NCI-H2227 treated with DMSO at 0.1 percent for 48 hours (cell line): Measurements from ENCODE around the gene HELLS.
"Not testable (repeated sequence)": the region's sequence is repeated elsewhere in the genome, so short reads cannot be mapped to it uniquely, and the experiment has no call there.

Experiments used
- DNase-seq: peaks from one replicate; lab custom pipeline; 2025; lab: John Stamatoyannopoulos, UW

The HELLS gene

GRCh38 chr10:94545391-94546048, at the start of gene HELLS:
Gene HELLS (plus strand): TSS chr10:94545788. CDS start chr10:94545922, 134 bp downstream.
- DNase-seq, result peak; percentile 78

GRCh38 chr10:94496010-94496409, 49.6 kb upstream of the HELLS start:
- no peak for DNase-seq

- DNase-seq, result no peak
These were observed 48.9 kb upstream of the HELLS start for GRCh38 chr10:94496646-94497045.

GRCh38 chr10:94500063-94500462, 45.5 kb upstream of the HELLS start:
- DNase-seq, result no peak

DNA sequence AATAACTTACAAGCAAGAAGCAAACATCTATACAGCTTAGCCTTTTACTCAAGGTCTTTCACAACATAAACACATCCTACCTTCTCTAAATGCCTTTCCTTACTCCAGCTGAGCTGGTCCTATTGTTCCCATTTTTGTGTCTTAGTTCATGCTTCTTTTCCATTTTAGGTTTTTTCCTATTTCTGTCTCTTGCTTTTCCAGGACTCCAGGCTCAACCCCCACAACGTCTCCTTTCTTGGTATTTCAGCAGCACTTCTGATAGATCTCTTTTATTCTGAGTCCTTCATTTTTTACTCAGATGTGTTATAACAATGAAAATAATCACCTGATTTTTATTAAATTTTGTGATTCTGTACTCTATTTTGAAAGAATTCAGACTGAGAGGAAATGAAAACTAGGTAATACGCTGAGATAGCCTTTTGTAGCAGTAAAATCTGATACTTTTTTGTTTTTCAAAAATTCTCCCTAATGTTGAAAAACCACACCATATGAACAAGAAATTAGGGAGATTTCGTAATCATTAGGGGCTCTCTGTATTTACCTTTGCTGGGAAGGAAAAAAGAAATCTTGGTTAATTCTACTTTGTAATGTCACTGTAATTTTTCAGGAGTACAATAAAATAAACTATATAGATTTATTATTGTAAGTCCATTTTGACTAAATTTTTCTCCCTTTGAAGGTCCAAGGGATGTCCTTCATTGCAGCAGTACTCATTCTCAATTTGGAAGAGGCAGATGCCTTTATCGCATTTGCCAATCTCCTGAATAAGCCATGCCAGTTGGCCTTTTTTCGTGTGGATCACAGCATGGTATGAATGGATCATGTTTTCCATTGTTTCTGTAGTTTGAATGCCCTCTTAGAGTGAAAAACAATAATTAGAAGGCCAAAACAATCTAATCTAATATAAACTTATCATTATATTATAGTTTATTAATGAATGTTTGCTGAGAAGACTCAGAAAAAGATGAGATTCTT, 24.0 kb upstream of the HELLS start:
- no peak for DNase-seq

- DNase-seq, result no peak
These were observed 21.4 kb upstream of the HELLS start for GRCh38 chr10:94524146-94524545.

GRCh38 chr10:94524711-94525110, 20.9 kb upstream of the HELLS start:
- DNase-seq, result no peak

DNA sequence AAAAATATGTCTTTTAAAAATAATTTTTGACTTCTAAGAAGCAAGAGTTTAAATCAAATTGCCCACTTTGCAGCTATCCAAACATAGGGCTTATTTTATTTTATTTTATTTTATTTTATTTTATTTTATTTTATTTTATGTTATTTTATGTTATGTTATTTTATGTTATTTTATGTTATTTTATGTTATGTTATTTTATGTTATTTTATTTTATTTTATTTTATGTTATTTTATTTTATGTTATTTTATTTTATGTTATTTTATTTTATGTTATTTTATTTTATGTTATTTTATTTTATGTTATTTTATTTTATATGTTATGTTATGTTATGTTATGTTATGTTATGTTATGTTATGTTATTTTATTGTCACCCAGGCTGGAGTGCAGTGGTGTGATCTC, 14.0 kb upstream of the HELLS start:
- DNase-seq, result not testable (repeated sequence)

GRCh38 chr10:94533027-94533426, 12.6 kb upstream of the HELLS start:
- no peak for DNase-seq

GRCh38 chr10:94542282-94542681, 3.3 kb upstream of the HELLS start:
- not testable (repeated sequence) for DNase-seq

- peak; percentile 27 for DNase-seq
These were observed 687 bp downstream of the HELLS start for GRCh38 chr10:94546049-94546900.

DNA sequence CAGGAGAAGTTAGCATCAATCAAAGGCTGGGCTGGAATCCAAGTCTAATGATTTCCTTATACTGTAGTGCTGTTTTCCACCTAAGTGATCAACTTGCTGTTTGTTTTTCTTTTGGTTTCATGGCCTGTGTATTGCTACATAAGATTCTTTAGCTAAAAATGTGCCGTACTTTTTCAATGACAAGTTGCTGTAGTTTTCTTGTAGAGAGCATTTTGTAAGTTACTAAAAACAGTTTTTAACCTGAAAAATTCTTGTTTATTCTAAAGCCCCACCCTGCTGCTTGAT, 1.3 kb downstream of the HELLS start:
- DNase-seq, result no peak

GRCh38 chr10:94549221-94549620, 3.6 kb downstream of the HELLS start:
- no peak for DNase-seq

- not testable (repeated sequence) for DNase-seq
These were observed 22.2 kb downstream of the HELLS start for GRCh38 chr10:94567714-94568307.

DNA sequence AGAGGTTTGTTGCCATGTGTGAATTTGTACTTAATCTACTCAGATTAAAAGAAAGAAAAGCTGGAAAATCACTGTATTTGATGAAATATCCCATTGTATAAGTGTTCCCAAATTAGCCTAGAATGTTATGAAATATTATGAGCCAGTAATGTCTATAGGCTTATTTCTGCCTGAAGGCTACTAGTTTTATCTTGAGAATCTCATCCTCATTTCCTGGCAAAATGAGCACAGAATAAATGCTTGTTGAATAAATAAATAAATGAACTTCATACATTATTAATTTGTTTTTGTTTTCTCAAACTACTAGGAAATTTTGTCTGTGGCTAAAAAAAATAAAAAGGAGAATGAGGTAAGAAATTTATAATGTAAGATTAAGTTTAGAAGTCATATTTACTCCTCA, 25.5 kb downstream of the HELLS start:
- no peak for DNase-seq

DNA sequence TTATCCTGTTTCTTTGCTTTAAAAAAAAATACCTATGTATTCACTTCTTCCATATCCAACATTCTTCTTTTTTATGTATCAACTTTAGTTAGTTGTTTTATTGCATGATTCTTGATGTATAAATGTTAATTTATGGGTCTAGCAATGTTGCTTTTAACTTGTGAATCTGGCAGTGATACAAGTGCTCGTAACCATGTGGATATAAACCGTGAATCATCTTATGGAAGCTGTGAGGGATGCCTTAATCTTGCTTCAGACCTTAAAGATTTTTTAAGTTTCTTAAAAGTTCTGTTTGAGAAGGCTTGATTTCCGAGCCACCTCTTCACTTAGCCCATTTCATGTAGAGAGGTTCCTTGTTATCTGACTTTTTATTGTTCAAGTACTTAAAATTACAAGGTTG, 25.9 kb downstream of the HELLS start:
- DNase-seq, result no peak

GRCh38 chr10:94578790-94579189, 33.2 kb downstream of the HELLS start:
- DNase-seq, result no peak

GRCh38 chr10:94583124-94583523, 37.5 kb downstream of the HELLS start:
- no peak for DNase-seq

GRCh38 chr10:94591461-94592205, 46.0 kb downstream of the HELLS start:
- DNase-seq, result no peak

DNA sequence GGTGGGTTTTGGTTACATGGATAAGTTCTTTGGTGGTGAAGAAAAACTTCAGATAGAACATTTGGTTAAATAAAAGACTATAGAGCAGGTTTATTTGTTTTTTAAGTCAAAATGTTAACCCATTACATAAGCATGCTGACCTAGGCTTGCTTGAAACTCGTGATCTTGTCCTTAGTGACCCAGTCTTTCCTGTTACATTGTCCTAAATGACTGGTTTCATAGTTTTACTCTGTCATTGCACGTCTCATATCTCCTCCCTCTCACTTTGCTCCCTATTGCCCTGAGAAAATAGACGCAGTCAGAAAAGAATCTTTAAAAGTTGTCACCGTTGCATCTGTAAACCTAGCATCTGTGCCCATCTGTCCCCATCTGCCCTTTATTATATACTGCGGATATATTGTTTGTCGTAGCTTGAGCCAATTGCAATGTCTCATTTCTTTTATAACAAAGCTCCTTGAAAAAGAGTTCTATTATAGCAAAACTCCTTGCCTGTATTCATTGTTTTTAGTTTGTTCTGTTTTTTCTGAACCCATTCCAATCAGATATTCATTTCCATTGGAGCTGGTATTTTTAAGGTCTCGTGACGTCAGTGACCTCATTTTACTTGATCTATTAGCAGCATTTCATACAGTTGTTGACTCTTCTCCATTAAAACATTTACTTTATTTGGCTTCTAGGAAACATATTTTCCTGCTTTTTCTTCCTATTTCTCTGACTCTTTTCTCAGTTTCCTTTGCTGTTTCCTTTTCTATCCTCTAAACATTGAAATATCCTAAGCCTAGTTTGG, 57.3 kb downstream of the HELLS start:
- DNase-seq, result no peak

GRCh38 chr10:94607111-94607510, 61.5 kb downstream of the HELLS start:
- DNase-seq, result no peak
